NCI-H345 (cell line): ENCODE data around the gene FADS2.
A peak's percentile ranks its signal among the peaks of the same experiment; 100 is the strongest.

Experiments
- DNase-seq: peaks from one replicate; lab custom pipeline; 2025; lab: John Stamatoyannopoulos, UW

Gene FADS2

GRCh38 chr11:61888590-61888989 lies 60.5 kb downstream of the FADS2 start:
- no peak for DNase-seq

GRCh38 chr11:61889831-61890230 lies 61.7 kb downstream of the FADS2 start:
- DNase-seq = no peak

- DNase-seq = peak; percentile 35
These were observed 62.6 kb downstream of the FADS2 start for GRCh38 chr11:61890529-61891330.

GRCh38 chr11:61891331-61892084 lies 63.4 kb downstream of the FADS2 start, which contains the start of gene FADS3:
FADS3 (minus strand) TSS chr11:61891545; CDS start chr11:61891381, 164 bp downstream.
- DNase-seq = peak; percentile 95

- peak; percentile 80 for DNase-seq
These were observed 63.9 kb downstream of the FADS2 start for GRCh38 chr11:61892085-61892370.

GRCh38 chr11:61893981-61894380 lies 65.9 kb downstream of the FADS2 start:
- DNase-seq = no peak

GRCh38 chr11:61895046-61895717 lies 67.1 kb downstream of the FADS2 start:
- no peak for DNase-seq

GRCh38 chr11:61895718-61896059 lies 67.6 kb downstream of the FADS2 start:
- DNase-seq = no peak

GRCh38 chr11:61896665-61897386 lies 68.7 kb downstream of the FADS2 start:
- no peak for DNase-seq

GRCh38 chr11:61897387-61898246 lies 69.5 kb downstream of the FADS2 start:
- peak; percentile 53 for DNase-seq

- DNase-seq = no peak
These were observed 70.1 kb downstream of the FADS2 start for GRCh38 chr11:61898247-61898582.

GRCh38 chr11:61899146-61899841 lies 71.2 kb downstream of the FADS2 start:
- peak; percentile 76 for DNase-seq

- no peak for DNase-seq
These were observed 72.2 kb downstream of the FADS2 start for GRCh38 chr11:61900251-61900650.

GRCh38 chr11:61901397-61901796 lies 73.3 kb downstream of the FADS2 start:
- no peak for DNase-seq

- no peak for DNase-seq
These were observed 74.2 kb downstream of the FADS2 start for GRCh38 chr11:61902313-61902712.

GRCh38 chr11:61903845-61904244 lies 75.7 kb downstream of the FADS2 start:
- DNase-seq = no peak

- DNase-seq = no peak
These were observed 76.5 kb downstream of the FADS2 start for GRCh38 chr11:61904539-61905048.

- DNase-seq = no peak
These were observed 77.1 kb downstream of the FADS2 start for GRCh38 chr11:61905067-61905696.

- DNase-seq = no peak
These were observed 77.9 kb downstream of the FADS2 start for GRCh38 chr11:61905801-61906521.
